ENCODE measurements around the gene KCNIP2.

The KCNIP2 gene

GRCh38 chr10:101781984-101782810 is 61.4 kb downstream of the KCNIP2 start:
- TF ChIP-seq TEAD4 (IDR thresholded peaks at IDR 0.05) (no peak), EGR1 (IDR thresholded peaks at IDR 0.05) (no peak), FOXM1 (IDR thresholded peaks at IDR 0.05; ENCODE audit: borderline replicate concordance, low read depth) (no peak), RAD21 (IDR thresholded peaks at IDR 0.05; ENCODE audit: low read depth) (no peak), NFIC (IDR thresholded peaks at IDR 0.05) (no peak), TCF12 (IDR thresholded peaks at IDR 0.05; ENCODE audit: low read depth) (no peak), MAX (IDR thresholded peaks at IDR 0.05) (no peak), TAF1 (IDR thresholded peaks at IDR 0.05; ENCODE audit: low read depth) (no peak), ZBTB7A (IDR thresholded peaks at IDR 0.05; ENCODE audit: low read depth) (no peak), USF1 (IDR thresholded peaks at IDR 0.05) (no peak), EP300 (IDR thresholded peaks at IDR 0.05; ENCODE audit: borderline replicate concordance) (no peak), CREB1 (IDR thresholded peaks at IDR 0.05; ENCODE audit: low read depth) (no peak), REST (IDR thresholded peaks at IDR 0.05; ENCODE audit: low read depth) (no peak), YY1 (IDR thresholded peaks at IDR 0.05; ENCODE audit: low read depth) (no peak), CEBPB (IDR thresholded peaks at IDR 0.05) (no peak)

GRCh38 chr10:101781655-101781983 is 62.0 kb downstream of the KCNIP2 start:
- TF ChIP-seq NFIC (IDR thresholded peaks at IDR 0.05) (no peak), TAF1 (IDR thresholded peaks at IDR 0.05; ENCODE audit: low read depth) (no peak)

GRCh38 chr10:101780818-101781654 is 62.6 kb downstream of the KCNIP2 start:
- TF ChIP-seq FOXM1 (IDR thresholded peaks at IDR 0.05; ENCODE audit: borderline replicate concordance, low read depth) (no peak), EP300 (IDR thresholded peaks at IDR 0.05; ENCODE audit: borderline replicate concordance) (no peak), TCF12 (IDR thresholded peaks at IDR 0.05; ENCODE audit: low read depth) (no peak), ZBTB7A (IDR thresholded peaks at IDR 0.05; ENCODE audit: low read depth) (no peak), RAD21 (IDR thresholded peaks at IDR 0.05; ENCODE audit: low read depth) (peak; percentile 94)

GRCh38 chr10:101780187-101780817 is 63.3 kb downstream of the KCNIP2 start:
- TF ChIP-seq YY1 (IDR thresholded peaks at IDR 0.05; ENCODE audit: low read depth) = no peak
- no peak for TF ChIP-seq RAD21 (IDR thresholded peaks at IDR 0.05; ENCODE audit: low read depth)
- no peak for TF ChIP-seq USF1 (IDR thresholded peaks at IDR 0.05)
- no peak for TF ChIP-seq EGR1 (IDR thresholded peaks at IDR 0.05)
- no peak for TF ChIP-seq MAX (IDR thresholded peaks at IDR 0.05)
- TF ChIP-seq CEBPB (IDR thresholded peaks at IDR 0.05) = no peak
- TF ChIP-seq EP300 (IDR thresholded peaks at IDR 0.05; ENCODE audit: borderline replicate concordance) = no peak
- TF ChIP-seq TCF12 (IDR thresholded peaks at IDR 0.05; ENCODE audit: low read depth) = no peak
- TF ChIP-seq ZBTB7A (IDR thresholded peaks at IDR 0.05; ENCODE audit: low read depth) = no peak
- TF ChIP-seq FOXM1 (IDR thresholded peaks at IDR 0.05; ENCODE audit: borderline replicate concordance, low read depth) = no peak
- no peak for TF ChIP-seq REST (IDR thresholded peaks at IDR 0.05; ENCODE audit: low read depth)
- no peak for TF ChIP-seq TEAD4 (IDR thresholded peaks at IDR 0.05)
- no peak for TF ChIP-seq CREB1 (IDR thresholded peaks at IDR 0.05; ENCODE audit: low read depth)
- no peak for TF ChIP-seq NFIC (IDR thresholded peaks at IDR 0.05)
- TF ChIP-seq TAF1 (IDR thresholded peaks at IDR 0.05; ENCODE audit: low read depth) = no peak

GRCh38 chr10:101779544-101780186 is 63.9 kb downstream of the KCNIP2 start:
- no peak for TF ChIP-seq REST (IDR thresholded peaks at IDR 0.05; ENCODE audit: low read depth)
